ENCODE results near the gene TMEM150B. TPM values are rescaled to one million over a fixed set of nuclear protein-coding genes. Genes with fewer than 3 reads are reported as not detected.

Gene TMEM150B
- total RNA-seq, 1 experiment from 2014 or later, result not detected

DNA sequence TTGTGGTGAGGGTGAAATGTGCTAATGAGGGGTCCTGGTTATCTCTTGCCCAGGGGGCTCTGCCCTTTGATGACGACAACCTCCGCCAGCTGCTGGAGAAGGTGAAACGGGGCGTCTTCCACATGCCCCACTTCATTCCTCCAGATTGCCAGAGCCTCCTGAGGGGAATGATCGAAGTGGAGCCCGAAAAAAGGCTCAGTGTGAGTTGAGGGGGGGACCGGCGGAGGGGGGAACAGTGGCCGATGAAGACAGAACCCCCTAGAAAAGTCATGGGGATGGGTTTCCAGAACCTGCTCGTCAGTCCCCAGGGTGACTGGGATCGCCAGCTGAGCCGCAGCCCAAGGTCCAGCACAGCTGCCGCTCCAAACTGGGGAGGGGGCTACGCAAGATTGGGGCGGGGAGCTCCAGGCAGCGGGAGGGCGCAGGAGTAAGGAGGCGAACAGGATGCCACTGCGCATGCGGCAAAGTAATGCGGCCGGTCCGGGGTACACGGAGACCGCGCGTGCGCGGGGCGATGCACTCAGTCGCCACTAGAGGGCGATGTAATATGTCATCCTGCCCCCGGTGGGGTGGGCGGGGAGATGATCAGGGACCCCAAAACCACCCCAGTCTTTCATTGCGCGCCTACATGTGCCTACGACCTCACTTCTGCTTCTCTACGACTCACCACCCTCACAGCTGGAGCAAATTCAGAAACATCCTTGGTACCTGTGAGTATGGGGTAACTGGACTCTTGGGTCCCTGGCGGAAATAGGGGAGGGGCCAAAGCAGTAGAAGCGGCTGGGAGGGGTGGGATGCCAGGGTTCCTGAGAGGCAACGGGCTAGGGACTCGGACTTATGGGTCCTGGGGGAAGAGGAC, 23.5 kb downstream of the TMEM150B start:
- no peaks in the 10 kb centered on the region for H3K9me3 ChIP-seq (replicated peaks)
- H3K27ac ChIP-seq, result no peak overlapping the region
- peaks cover 9% of the 10 kb centered on the region for H3K4me1 ChIP-seq (replicated peaks)
- DNase-seq (ENCODE audit: low read depth in 1 of 2, low spot score in 2 of 2), result peak; percentile 71 to 93
- no peaks in the 10 kb centered on the region for H3K27me3 ChIP-seq (replicated peaks)
- H3K36me3 ChIP-seq, result peaks cover 24% of the 10 kb centered on the region
- H3K4me3 ChIP-seq, result peak overlapping the region; percentile 26

DNA sequence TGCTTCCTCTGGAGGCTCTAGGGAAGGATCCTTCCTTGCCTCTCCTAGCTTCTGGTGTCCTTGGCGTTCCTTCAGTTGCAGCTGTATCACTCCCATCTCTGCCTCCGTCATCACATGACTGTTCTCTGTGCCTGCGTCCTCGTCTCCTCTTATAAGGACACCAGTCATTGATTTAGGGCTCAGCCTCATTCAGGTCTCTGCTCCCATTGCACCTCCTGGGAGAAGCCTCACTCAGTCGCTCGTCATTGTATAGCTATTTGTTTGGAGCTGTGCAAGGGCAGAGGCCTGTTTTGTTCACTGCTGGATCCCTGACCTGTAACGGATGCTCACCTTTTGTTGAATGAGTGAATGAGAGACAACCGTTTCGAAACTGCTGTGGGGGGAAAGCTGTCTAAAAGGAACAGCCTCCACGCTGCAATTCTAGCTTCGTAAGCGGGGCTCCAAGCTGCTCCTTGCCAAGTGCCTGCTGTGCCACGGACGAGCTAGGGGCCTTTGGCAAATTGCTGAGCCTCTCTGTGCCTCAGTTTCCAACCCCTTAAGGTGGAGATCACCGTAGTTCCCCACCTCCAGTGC, 24.2 kb downstream of the TMEM150B start:
- Histone ChIP-seq H3K4me3 (no peak overlapping the region), H3K36me3 (peaks cover 17% of the 10 kb centered on the region), H3K4me1 (replicated peaks) (peaks cover 9% of the 10 kb centered on the region), H3K27me3 (replicated peaks) (no peaks in the 10 kb centered on the region), H3K27ac (no peak overlapping the region), H3K9me3 (replicated peaks) (no peaks in the 10 kb centered on the region)
- DNase-seq (ENCODE audit: low read depth in 1 of 2, low spot score in 2 of 2), result no peak

- Histone ChIP-seq H3K27ac (no peak overlapping the region), H3K4me1 (replicated peaks) (peaks cover 9% of the 10 kb centered on the region), H3K4me3 (no peak overlapping the region), H3K27me3 (replicated peaks) (no peaks in the 10 kb centered on the region), H3K36me3 (peaks cover 9% of the 10 kb centered on the region; the same call in 1 of the 2 replicates), H3K9me3 (replicated peaks) (no peaks in the 10 kb centered on the region)
- no peak for DNase-seq (ENCODE audit: low read depth in 1 of 2, low spot score in 2 of 2)
Observed at GRCh38 chr19:55299991-55300390, 25.1 kb downstream of the TMEM150B start.

GRCh38 chr19:55297267-55297666, 27.9 kb downstream of the TMEM150B start:
- H3K27me3 ChIP-seq (replicated peaks), result no peaks in the 10 kb centered on the region
- no peak overlapping the region for H3K4me3 ChIP-seq
- no peak overlapping the region for H3K27ac ChIP-seq
- no peaks in the 10 kb centered on the region for H3K9me3 ChIP-seq (replicated peaks)
- DNase-seq (ENCODE audit: low read depth in 1 of 2, low spot score in 2 of 2), result no peak
- peaks cover 9% of the 10 kb centered on the region for H3K4me1 ChIP-seq (replicated peaks)
- H3K36me3 ChIP-seq, result no peaks in the 10 kb centered on the region; the same call in 1 of the 2 replicates

- Histone ChIP-seq H3K4me1 (replicated peaks) (no peaks in the 10 kb centered on the region), H3K9me3 (replicated peaks) (no peaks in the 10 kb centered on the region), H3K27ac (no peak overlapping the region), H3K36me3 (no peaks in the 10 kb centered on the region; the same call in 1 of the 2 replicates), H3K27me3 (replicated peaks) (no peaks in the 10 kb centered on the region), H3K4me3 (no peak overlapping the region)
- DNase-seq (ENCODE audit: low read depth in 1 of 2, low spot score in 2 of 2), result no peak
Observed at GRCh38 chr19:55289117-55289796, 35.9 kb downstream of the TMEM150B start.

- no peak for DNase-seq (ENCODE audit: low read depth in 1 of 2, low spot score in 2 of 2)
- H3K36me3 ChIP-seq, result no peaks in the 10 kb centered on the region; the same call in 1 of the 2 replicates
Observed at GRCh38 chr19:55287361-55288079, 37.6 kb downstream of the TMEM150B start.

DNA sequence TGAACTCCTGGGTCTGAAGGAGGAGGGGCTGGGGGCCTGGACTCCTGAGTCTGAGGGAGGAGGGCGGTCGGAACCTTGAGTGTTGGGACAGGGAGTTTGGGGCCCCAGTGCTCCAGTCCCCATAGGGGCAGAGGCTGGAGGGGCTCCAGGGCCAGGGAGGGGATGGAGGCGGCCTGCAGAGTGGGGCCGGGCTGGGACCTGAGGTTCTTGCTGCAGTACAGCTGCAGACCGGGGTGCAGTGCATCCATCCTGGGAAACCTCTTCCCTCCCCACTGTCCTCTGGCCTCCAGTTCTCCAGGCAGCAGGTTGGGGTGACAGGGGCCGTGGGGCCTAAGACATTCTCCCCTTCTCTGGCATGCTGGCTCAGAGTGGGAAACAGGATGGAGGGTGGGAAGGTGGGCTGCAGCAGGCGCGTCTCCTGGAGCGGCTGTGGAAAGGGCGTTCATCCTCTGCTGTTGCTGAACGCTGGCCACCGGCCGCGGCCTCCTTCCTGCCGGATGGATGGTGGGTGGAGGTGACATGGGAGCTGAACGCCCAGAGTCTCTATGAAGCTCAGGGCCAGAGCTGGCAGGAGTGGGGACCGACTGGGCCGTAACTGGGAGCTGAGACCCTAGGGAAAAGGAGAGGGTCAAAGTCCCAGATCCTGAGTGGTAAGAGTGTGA, 39.8 kb downstream of the TMEM150B start:
- DNase-seq (ENCODE audit: low read depth in 1 of 2, low spot score in 2 of 2), result no peak
- no peak overlapping the region for H3K27ac ChIP-seq

More at GRCh38 chr19:55287361-55288079, 37.6 kb downstream of the TMEM150B start:
- H3K4me1 ChIP-seq (replicated peaks), result peaks cover 3% of the 10 kb centered on the region
- no peaks in the 10 kb centered on the region for H3K9me3 ChIP-seq (replicated peaks)
- H3K27ac ChIP-seq, result no peak overlapping the region
- no peaks in the 10 kb centered on the region for H3K27me3 ChIP-seq (replicated peaks)
- no peak overlapping the region for H3K4me3 ChIP-seq

GRCh38 chr19:55284405-55285058, 40.6 kb downstream of the TMEM150B start:
- H3K9me3 ChIP-seq (replicated peaks), result no peaks in the 10 kb centered on the region
- peak overlapping the region; percentile 41 for H3K4me3 ChIP-seq
- no peaks in the 10 kb centered on the region for H3K27me3 ChIP-seq (replicated peaks)
- no peak overlapping the region for H3K27ac ChIP-seq
- DNase-seq (ENCODE audit: low read depth in 1 of 2, low spot score in 2 of 2), result no peak
- H3K4me1 ChIP-seq (replicated peaks), result peaks cover 3% of the 10 kb centered on the region
- no peaks in the 10 kb centered on the region for H3K36me3 ChIP-seq

More for the DNA sequence above, 39.8 kb downstream of the TMEM150B start:
- peaks cover 3% of the 10 kb centered on the region for H3K4me1 ChIP-seq (replicated peaks)
- no peak overlapping the region for H3K4me3 ChIP-seq
- H3K9me3 ChIP-seq (replicated peaks), result no peaks in the 10 kb centered on the region
- no peaks in the 10 kb centered on the region for H3K36me3 ChIP-seq
- no peaks in the 10 kb centered on the region for H3K27me3 ChIP-seq (replicated peaks)

GRCh38 chr19:55283548-55284377, 41.4 kb downstream of the TMEM150B start, which contains the start of gene BRSK1:
TSS of gene BRSK1 (plus strand) at chr19:55283997. CDS start at chr19:55284443, 446 bp downstream.
- no peak within 1 kb of the TSS for H3K27ac ChIP-seq
- H3K4me3 ChIP-seq, result peak within 1 kb of the TSS; percentile 41
- peaks cover 8% of the 10 kb centered on the region for H3K4me1 ChIP-seq (replicated peaks)
- DNase-seq (ENCODE audit: low read depth in 1 of 2, low spot score in 2 of 2), result peak in 1 of 2 experiments; percentile 80
- H3K36me3 ChIP-seq, result no peaks in the 10 kb centered on the region
- no peaks in the 10 kb centered on the region for H3K27me3 ChIP-seq (replicated peaks)
- no peaks in the 10 kb centered on the region for H3K9me3 ChIP-seq (replicated peaks)

- Histone ChIP-seq H3K27ac (peak within 1 kb of the TSS; percentile 32), H3K27me3 (replicated peaks) (no peaks in the 10 kb centered on the region)
Observed at GRCh38 chr19:55279770-55280643, 45.1 kb downstream of the TMEM150B start, which contains the start of gene HSPBP1. TSS of gene HSPBP1 (minus strand) at chr19:55280110. CDS start at chr19:55279608, 502 bp downstream.

DNA sequence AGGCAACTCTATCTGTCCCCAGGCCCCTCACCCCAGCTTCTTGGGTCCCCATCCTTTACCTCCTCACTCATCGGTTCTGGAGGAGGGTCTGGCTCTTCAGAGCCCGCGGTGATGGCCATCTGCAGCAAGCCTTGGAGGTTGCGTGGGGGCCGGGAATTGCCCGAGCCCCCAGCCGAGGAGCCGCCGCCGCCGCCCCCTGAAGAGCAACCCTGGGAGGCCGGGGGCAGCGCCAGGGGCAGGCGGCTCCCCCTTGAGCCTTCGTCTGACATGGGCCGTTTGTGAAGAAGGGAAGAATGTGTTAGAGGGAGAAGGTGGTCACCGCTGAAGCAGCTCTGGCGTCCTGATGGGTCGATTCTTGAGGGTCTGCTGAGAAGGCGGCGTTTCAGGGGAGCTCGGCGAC, 45.8 kb downstream of the TMEM150B start:
- no peaks in the 10 kb centered on the region for H3K27me3 ChIP-seq (replicated peaks)
- peaks cover 13% of the 10 kb centered on the region for H3K36me3 ChIP-seq
- H3K9me3 ChIP-seq (replicated peaks), result no peaks in the 10 kb centered on the region
- H3K4me1 ChIP-seq (replicated peaks), result peaks cover 8% of the 10 kb centered on the region
- DNase-seq (ENCODE audit: low read depth in 1 of 2, low spot score in 2 of 2), result no peak
- no peak overlapping the region; the same call in 1 of the 2 replicates for H3K27ac ChIP-seq
- H3K4me3 ChIP-seq, result peak overlapping the region; percentile 67

More at GRCh38 chr19:55279770-55280643, 45.1 kb downstream of the TMEM150B start, which contains the start of gene HSPBP1:
- Histone ChIP-seq H3K9me3 (replicated peaks) (no peaks in the 10 kb centered on the region), H3K4me1 (replicated peaks) (peaks cover 8% of the 10 kb centered on the region), H3K36me3 (peaks cover 11% of the 10 kb centered on the region), H3K4me3 (peak within 1 kb of the TSS; percentile 67)
- DNase-seq (ENCODE audit: low read depth in 1 of 2, low spot score in 2 of 2), result peak; percentile 94

Measured in SJSA1 (cell line).